ENCODE measurements around the gene TEX10.

GRCh38 chr9:100309992-100310391 is 42.8 kb downstream of the TEX10 start:
- TF ChIP-seq POLR2A (IDR thresholded peaks at IDR 0.05) (no peak), CTCF (IDR thresholded peaks at IDR 0.05) (no peak), POLR2AphosphoS5 (IDR thresholded peaks at IDR 0.05) (no peak)
